HG03442 (cell line): ENCODE measurements around the gene PPP6R2.
"Not testable (repeated sequence)": the region's sequence is repeated elsewhere in the genome, so short reads cannot be mapped to it uniquely, and the experiment has no call there.

Experiments
- ATAC-seq: cut with Tn5 transposase; IDR thresholded peaks from one replicate; pipeline ENCODE4 v1.9.1; 2021; ENCODE audit warnings: mild to moderate bottlenecking, moderate library complexity; ENCODE audit not compliant: unreplicated experiment

Gene PPP6R2

GRCh38 chr22:50422961-50423815 is 80.1 kb downstream of the PPP6R2 start:
- ATAC-seq: no peak

GRCh38 chr22:50423956-50424355 is 80.8 kb downstream of the PPP6R2 start:
- ATAC-seq: no peak

GRCh38 chr22:50425179-50425916 is 82.2 kb downstream of the PPP6R2 start:
- no peak for ATAC-seq

- no peak for ATAC-seq
Measured at GRCh38 chr22:50432131-50432876, 89.2 kb downstream of the PPP6R2 start.

GRCh38 chr22:50432877-50433510 is 89.9 kb downstream of the PPP6R2 start:
- ATAC-seq: not testable (repeated sequence)

- ATAC-seq: no peak
Measured at GRCh38 chr22:50434849-50435248, 91.7 kb downstream of the PPP6R2 start.

GRCh38 chr22:50435291-50436014 is 92.3 kb downstream of the PPP6R2 start:
- ATAC-seq: no peak

- no peak for ATAC-seq
Measured at GRCh38 chr22:50436015-50436830, 93.1 kb downstream of the PPP6R2 start.

- no peak for ATAC-seq
Measured at GRCh38 chr22:50436841-50437341, 93.8 kb downstream of the PPP6R2 start.

GRCh38 chr22:50437511-50438304 is 94.6 kb downstream of the PPP6R2 start:
- ATAC-seq: no peak

- no peak for ATAC-seq
Measured at GRCh38 chr22:50438305-50439275, 95.5 kb downstream of the PPP6R2 start.

GRCh38 chr22:50439314-50439870 is 96.3 kb downstream of the PPP6R2 start:
- ATAC-seq: no peak

GRCh38 chr22:50439871-50440331 is 96.8 kb downstream of the PPP6R2 start:
- no peak for ATAC-seq

- ATAC-seq: no peak
Measured at GRCh38 chr22:50440544-50441249, 97.6 kb downstream of the PPP6R2 start.

- no peak for ATAC-seq
Measured at GRCh38 chr22:50441428-50441993, 98.4 kb downstream of the PPP6R2 start.

- no peak for ATAC-seq
Measured at GRCh38 chr22:50443197-50443596, 100.1 kb downstream of the PPP6R2 start.
